Heart right ventricle (tissue), 16 donors: ENCODE measurements around the gene LMX1A. TPM values are rescaled to one million over a fixed set of nuclear protein-coding genes. Genes with fewer than 3 reads are reported as not detected.

ENCODE experiments used
- ATAC-seq, 8 donors: fragments of 200-7000 bp; cut with Tn5 transposase; one replicate each; pipeline ENCODE4 v1.9.1; 2020; ENCODE audit warnings: mild to moderate bottlenecking in 8 of 8, moderate library complexity in 8 of 8, moderate number of reproducible peaks in 1 of 8
- DNase-seq, 2 donors: peaks; one replicate each; pipeline ENCODE4 v3.0.0-alpha.2; 2020
- H3K27ac ChIP-seq, 10 donors: fragments of 200-600 bp; sonication (generic) in 2 of 10; one replicate each; pipeline versions ENCODE4 v1.5.0 to v1.8.0; 2020 to 2022; ENCODE audit warnings: mild to moderate bottlenecking in 3 of 10
- H3K27me3 ChIP-seq, 7 donors: fragments of 200-600 bp; one replicate each; pipeline ENCODE4 v1.8.0; 2021 to 2022; ENCODE audit warnings: mild to moderate bottlenecking in 2 of 7
- H3K36me3 ChIP-seq, 9 donors: fragments of 200-600 bp; sonication (generic) in 1 of 9; one replicate each; pipeline versions ENCODE4 v1.5.0 to v1.8.0; 2020 to 2022; ENCODE audit warnings: mild to moderate bottlenecking in 2 of 9
- H3K4me1 ChIP-seq, 9 donors: fragments of 200-600 bp; sonication (generic) in 1 of 9; one replicate each; pipeline versions ENCODE4 v1.5.0 to v1.8.0; 2020 to 2022; ENCODE audit warnings: mild to moderate bottlenecking in 4 of 9
- H3K4me3 ChIP-seq, 10 donors: fragments of 200-600 bp; sonication (generic) in 2 of 10; one replicate each; pipeline versions ENCODE4 v1.5.0 to v1.8.0; 2020 to 2022; ENCODE audit warnings: mild to moderate bottlenecking in 7 of 10, moderate library complexity in 2 of 10
- H3K9me3 ChIP-seq, 11 donors: fragments of 200-600 bp in 10 of 11; sonication (generic) in 2 of 11; one replicate each; pipeline versions ENCODE4 v1.5.0 to v1.8.0; 2013 to 2022; ENCODE audit warnings: mild to moderate bottlenecking in 2 of 11, control low read depth in 1 of 11, moderate library complexity in 1 of 11
- WGBS, 2 donors: extraction: QIAGEN DNeasy Blood & Tissue Kit; methylation state at CpG; one replicate each; pipeline ENCODE4 v1.1.7; 2013; ENCODE audit warnings: inconsistent platforms in 1 of 2; 5-methylcytosine and 5-hydroxymethylcytosine counted together
- intact Hi-C, 10 donors: fragments of 100-400 bp; cut with DNase I; formaldehyde crosslinking; loops; one replicate each; pipeline versions ENCODE4 v1.11.1 to v1.14.2; 2022
- polyA plus RNA-seq, 2 donors: library from polyadenylated mRNA; stranded (reverse); fragments of 200-250 nt; gene quantifications; one replicate each; pipeline ENCODE4 v1.2.3, GENCODE V29; 2013
- total RNA-seq, 10 donors: library from RNA; stranded (reverse); fragmentation: NEBNext Ultra II Directional in 3 of 10; extraction: Animal tissue kit (Norgen Biotek cat#: 25700) in 3 of 10; gene quantifications; one replicate each; pipeline versions ENCODE4 v1.2.1 to v1.2.4, GENCODE V29; 2021 to 2023
- TF ChIP-seq, protein P1 (sequence below), 9 donors: fragments of 200-600 bp; sonication (generic) in 2 of 9; IDR thresholded peaks; one replicate each; pipeline versions ENCODE4 v1.5.0 to v1.8.0; 2021 to 2022; ENCODE audit warnings: antibody characterized with exemption in 9 of 9, mild to moderate bottlenecking in 5 of 9, moderate library complexity in 1 of 9
- donor health status: Arrhythmogenic right ventricular cardiomyopathy.
- donor health status: ischemic (EF 13 %, LVEDD 7.1; RV severe dilation, severe dysfunction).
- donor health status: healthy with polysubstance abuse.
- donor health status: DM: no; HTN: yes; CAD: no.
- donor health status: DM: no; HTN: no; CAD: no.
- donor health status: ischemic (EF 25% LVEDD 6.9; RV normal size, moderate dysfunction).
- donor health status: ischemic (EF 25% LVEDD 5.7; RV mildly dilated, moderate dysfunction).
- donor health status: healthy.
- donor health status: DM: yes; HTN: yes; CAD: no.
- donor health status: Ischemic cardiomyopathy.
- donor health status: ischemic (EF 35%, LVEDD 5.7; RV mildly dilated, moderate dysfunction).
- donor health status: nonischemic (EF 11% LVEDD 7.7; RV severe dilation, severe dysfunction).
- donor health status: DM: yes; HTN: yes; CAD: no.
- donor health status: PGD.
- donor health status: ischemic (EF 29% LVEDD 5.4; RV normal size, mild dysfunction).
- donor health status: nonischemic (EF 23%, LVEDD 6.1; RV moderate dilation, normal function).

LMX1A gene
- total and polyA plus RNA-seq, 12 donors, result 0.04 to 0.19 (median 0.14) TPM; not detected in 9

DNA sequence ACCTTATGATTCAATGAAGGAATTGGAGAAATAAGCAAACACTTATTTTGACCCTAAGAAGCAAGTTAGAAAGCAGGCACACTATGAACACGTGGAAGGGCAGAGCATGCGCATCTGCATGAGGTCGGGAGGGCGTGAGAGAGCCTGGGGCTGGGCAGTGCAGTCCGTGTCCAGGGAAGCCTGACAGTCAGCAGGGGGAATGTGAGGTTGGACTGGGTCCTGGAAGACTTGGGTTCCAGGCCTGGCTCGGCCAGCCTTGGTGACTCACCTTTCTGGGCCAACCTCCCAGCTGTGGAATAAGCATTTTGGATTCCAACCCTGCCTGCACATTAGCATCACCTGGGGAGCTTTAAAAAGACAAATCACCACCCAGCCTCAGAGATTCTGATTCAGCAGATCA lies 26.6 kb upstream of the LMX1A start:
- H3K27ac ChIP-seq, result no peak overlapping the region
- intact Hi-C loops, result loop anchor here in 1 of 10 donors (5.0 kb wide), 1 partner anchor 304 kb away; no protein-coding TSS in a partner anchor
- peaks cover 0 to 26% (median 5%) of the 10 kb centered on the region in 9 donors for H3K4me1 ChIP-seq
- H3K27me3 ChIP-seq, result peaks cover 0 to 69% (median 0%) of the 10 kb centered on the region in 7 donors
- DNase-seq, result peak; percentile 29 to 42
- WGBS, 2 donors, result 63 to 71% methylated on average over 6 of the region's 6 CpGs
- no peak overlapping the region for H3K4me3 ChIP-seq
- no peaks in the 10 kb centered on the region for H3K36me3 ChIP-seq
- TF ChIP-seq, protein P1, sequence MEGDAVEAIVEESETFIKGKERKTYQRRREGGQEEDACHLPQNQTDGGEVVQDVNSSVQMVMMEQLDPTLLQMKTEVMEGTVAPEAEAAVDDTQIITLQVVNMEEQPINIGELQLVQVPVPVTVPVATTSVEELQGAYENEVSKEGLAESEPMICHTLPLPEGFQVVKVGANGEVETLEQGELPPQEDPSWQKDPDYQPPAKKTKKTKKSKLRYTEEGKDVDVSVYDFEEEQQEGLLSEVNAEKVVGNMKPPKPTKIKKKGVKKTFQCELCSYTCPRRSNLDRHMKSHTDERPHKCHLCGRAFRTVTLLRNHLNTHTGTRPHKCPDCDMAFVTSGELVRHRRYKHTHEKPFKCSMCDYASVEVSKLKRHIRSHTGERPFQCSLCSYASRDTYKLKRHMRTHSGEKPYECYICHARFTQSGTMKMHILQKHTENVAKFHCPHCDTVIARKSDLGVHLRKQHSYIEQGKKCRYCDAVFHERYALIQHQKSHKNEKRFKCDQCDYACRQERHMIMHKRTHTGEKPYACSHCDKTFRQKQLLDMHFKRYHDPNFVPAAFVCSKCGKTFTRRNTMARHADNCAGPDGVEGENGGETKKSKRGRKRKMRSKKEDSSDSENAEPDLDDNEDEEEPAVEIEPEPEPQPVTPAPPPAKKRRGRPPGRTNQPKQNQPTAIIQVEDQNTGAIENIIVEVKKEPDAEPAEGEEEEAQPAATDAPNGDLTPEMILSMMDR (IDR thresholded peaks at IDR 0.05), result no peak
- ATAC-seq, result peak; percentile 49 to 95 (median 81)
- no peaks in the 10 kb centered on the region for H3K9me3 ChIP-seq

DNA sequence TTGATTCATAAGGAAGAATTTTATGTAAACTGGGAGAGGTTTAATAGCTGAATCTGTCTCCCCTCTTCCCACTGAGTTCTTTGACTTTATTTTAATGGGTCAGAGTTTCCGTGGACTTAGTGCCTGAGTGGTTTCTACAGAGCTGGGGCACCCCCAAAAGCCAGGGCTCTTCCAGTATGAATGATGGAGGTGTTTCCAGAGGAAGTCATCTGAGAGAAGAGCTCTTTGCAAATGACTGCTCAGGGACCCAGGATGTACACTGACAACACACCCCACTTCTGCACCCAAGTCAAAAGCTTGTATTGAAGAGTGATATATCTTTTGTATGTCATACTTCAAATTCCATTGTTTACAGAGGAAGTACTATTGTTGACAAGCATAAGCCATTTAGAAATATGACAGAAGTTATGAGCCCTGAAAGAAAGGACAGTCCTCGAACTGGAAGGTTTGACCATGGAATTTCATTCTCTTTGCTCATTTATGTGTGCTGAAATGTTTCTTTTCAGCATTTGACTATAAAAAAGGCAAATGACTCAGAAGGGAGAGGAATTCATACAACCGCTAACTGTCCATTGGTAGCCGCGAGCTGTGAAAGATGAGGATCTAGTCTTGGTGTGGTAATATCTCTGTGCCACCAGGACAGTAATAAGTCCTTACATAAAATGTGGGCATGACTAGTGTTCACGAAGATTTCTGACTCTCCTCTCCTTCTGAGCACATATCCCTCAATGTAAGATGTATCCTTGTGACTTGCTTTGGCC lies 25.4 kb upstream of the LMX1A start:
- peaks cover 0 to 62% (median 0%) of the 10 kb centered on the region in 7 donors for H3K27me3 ChIP-seq
- no peaks in the 10 kb centered on the region for H3K36me3 ChIP-seq
- H3K9me3 ChIP-seq, result no peaks in the 10 kb centered on the region
- no peak for DNase-seq
- no peak overlapping the region for H3K27ac ChIP-seq
- 78 to 95% methylated on average over 6 of the region's 6 CpGs for WGBS, 2 donors
- no peak overlapping the region for H3K4me3 ChIP-seq
- ATAC-seq, result no peak
- intact Hi-C loops, result loop anchor here in 1 of 10 donors (5.0 kb wide), 1 partner anchor 305 kb away; no protein-coding TSS in a partner anchor
- TF ChIP-seq, protein P1 (IDR thresholded peaks at IDR 0.05), result no peak
- peaks cover 0 to 19% (median 3%) of the 10 kb centered on the region in 9 donors for H3K4me1 ChIP-seq

DNA sequence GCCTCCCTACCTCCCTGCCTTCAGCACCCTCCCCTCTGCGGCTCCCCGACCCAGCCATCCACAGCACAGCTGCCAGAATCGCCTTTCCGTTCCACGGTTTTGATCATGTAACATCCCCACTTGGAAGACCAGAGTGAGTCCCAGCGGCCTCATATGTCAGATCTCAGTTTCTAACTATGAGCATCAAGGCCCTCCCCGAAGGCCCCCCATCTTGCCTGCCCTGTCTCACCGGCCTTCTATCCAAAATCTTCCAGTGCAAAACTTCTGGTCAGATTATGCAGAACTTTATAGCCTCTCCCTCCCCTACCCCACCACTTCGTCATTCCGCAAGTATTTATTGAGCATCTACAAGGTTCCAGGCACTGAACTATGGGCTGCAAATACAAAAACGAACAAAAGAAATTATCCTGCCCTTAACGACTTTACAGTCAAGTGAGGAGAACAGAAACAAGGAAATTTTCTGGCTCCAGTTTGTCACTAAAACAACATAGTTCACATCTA lies 20.3 kb upstream of the LMX1A start:
- intact Hi-C loops, result loop anchor here in 1 of 10 donors (10.0 kb wide), 1 partner anchor 318 kb away; the partner anchor contains the start of gene ALDH9A1
- TF ChIP-seq, protein P1 (IDR thresholded peaks at IDR 0.05), result no peak
- DNase-seq, result no peak
- Histone ChIP-seq H3K9me3 (no peaks in the 10 kb centered on the region), H3K27me3 (peaks cover 0 to 75% (median 0%) of the 10 kb centered on the region in 7 donors), H3K36me3 (no peaks in the 10 kb centered on the region), H3K4me1 (peaks cover 0 to 29% (median 24%) of the 10 kb centered on the region in 9 donors), H3K27ac (peak overlapping the region; percentile 53 to 94 (median 85)), H3K4me3 (peak overlapping the region in 9 of 10 donors; percentile 21 to 57 (median 51))
- 27 to 29% methylated on average over 12 of the region's 12 CpGs for WGBS, 2 donors
- peak in 1 of 8 donors; percentile 5 for ATAC-seq

DNA sequence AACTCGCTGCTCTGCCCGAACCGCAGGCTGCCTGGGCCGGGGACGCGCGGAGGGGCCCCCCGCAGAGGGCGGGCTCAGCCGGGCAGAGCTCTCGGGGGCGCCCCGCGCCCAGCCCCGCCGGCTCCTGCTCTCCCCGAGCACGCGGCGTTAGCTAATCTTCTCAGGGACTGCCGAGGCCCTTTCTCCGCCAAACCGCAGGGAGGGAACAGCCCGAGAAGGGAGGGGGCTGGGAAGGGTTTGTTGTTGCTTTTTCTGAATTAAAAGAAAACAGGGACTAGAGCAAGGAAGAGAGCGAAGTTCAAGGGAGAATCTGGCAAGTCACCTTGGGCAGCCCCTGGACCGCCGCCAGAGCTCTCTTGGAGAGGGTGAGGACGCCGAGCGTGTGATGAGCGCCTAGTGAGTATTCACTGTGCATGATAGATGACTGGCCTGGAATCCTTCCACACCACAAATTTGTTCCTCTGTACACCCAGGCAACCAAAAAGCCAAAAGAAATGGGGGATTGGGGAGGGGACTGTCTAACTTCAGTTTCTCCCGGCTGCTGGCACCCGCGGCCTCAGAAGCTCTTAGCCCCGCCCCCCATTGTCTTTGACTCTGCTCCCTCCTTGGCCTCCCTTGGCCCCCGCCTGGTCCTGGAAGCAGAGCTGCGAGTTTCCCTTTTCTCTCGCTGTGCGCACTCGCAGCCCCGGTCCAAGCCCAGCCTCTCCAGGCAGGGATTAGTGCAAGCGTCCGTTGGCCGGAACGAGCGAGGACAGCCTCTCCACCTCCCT lies 19.7 kb upstream of the LMX1A start:
- peaks cover 0 to 36% (median 28%) of the 10 kb centered on the region in 9 donors for H3K4me1 ChIP-seq
- no peaks in the 10 kb centered on the region for H3K9me3 ChIP-seq
- ATAC-seq, result peak; percentile 92 to 98 (median 96)
- peak overlapping the region; percentile 21 to 57 (median 49) for H3K4me3 ChIP-seq
- peaks cover 0 to 77% (median 0%) of the 10 kb centered on the region in 7 donors for H3K27me3 ChIP-seq
- H3K36me3 ChIP-seq, result no peaks in the 10 kb centered on the region
- peak overlapping the region; percentile 53 to 94 (median 85) for H3K27ac ChIP-seq
- WGBS, 2 donors, result 1 to 2% methylated on average over 46 of the region's 46 CpGs
- peak; percentile 86 to 92 for DNase-seq
- TF ChIP-seq, protein P1 (IDR thresholded peaks at IDR 0.05), result no peak
- intact Hi-C loops, result loop anchor here in 1 of 10 donors (10.0 kb wide), 1 partner anchor 319 kb away; the partner anchor contains the start of gene ALDH9A1
